ENCODE data around the gene LRRC4C. TPM values are rescaled to one million over a fixed set of nuclear protein-coding genes. Genes with fewer than 3 reads are reported as not detected.

The LRRC4C gene
- total RNA-seq, 1 experiment from 2014 or later = not detected

DNA sequence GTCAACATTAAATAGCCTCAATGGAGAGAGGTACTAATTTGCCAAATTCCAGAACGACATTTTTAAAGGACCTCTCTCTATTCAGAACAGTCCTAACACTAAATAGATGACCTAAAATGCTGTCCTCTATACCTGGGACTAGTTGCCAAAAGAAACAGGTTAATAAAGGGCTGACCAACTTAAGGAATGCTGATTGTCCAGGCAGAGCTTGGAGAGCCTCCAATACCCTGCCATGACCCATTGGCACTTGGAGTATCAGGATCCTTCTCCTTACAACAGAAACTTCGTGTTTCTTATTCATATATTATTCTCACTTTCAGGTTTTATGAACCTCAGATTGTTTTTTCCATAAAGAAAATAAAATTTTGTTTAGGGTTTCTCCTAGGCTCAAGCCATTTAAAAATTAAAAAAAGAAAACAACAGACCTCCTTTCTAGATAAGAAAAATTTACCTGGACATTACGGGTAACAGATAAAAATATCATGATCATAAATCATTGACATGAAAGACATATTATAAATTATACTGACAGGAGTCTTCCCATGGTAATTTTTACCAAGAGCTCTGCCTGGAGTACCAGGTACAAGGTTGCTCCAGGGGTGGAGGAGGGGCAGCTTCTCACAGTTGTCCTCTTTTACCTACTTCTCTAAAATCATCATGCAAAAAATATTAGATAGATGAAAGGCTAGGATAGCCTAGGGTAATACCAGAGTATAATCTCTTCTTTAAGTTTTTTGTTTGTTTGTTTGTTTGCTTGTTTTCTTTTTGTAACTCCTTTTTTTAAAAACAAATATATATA, 2.0 kb downstream of the LRRC4C start:
- no peaks in the 10 kb centered on the region for H3K9me2 ChIP-seq (replicated peaks; ENCODE audit: low read length)
- intact Hi-C loops (cut with micrococcal nuclease) = no loop called here

DNA sequence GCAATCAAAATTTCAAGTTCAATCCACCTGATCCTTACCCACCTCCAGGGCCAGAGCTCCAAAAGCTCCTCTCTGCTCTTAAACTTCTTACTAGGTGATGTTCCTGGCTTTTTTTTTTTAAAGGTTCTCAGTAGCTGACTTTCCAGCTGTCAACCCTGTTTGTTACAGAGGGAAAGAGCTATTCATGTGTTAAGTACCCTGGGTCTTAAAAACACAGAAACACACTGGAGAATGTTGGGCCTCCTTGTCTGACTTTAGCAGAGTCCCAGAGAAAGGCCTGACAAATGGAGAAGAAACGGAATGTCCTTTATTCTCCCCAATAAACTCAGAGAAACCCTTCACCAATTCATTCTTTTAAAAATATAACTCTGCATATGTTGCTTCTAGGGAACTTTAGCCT, 3.2 kb downstream of the LRRC4C start:
- Histone ChIP-seq H3K27me3 (ENCODE audit: low read length) (peaks cover 23% of the 10 kb centered on the region), H3K4me1 (ENCODE audit: insufficient read depth, low read length) (no peaks in the 10 kb centered on the region), H3K9ac (ENCODE audit: low read length) (no peak overlapping the region), H3K27ac (ENCODE audit: low read length) (no peak overlapping the region), H3K9me3 (ENCODE audit: low read length) (no peaks in the 10 kb centered on the region), H3F3A (ENCODE audit: low read length, unreplicated experiment) (no peaks in the 10 kb centered on the region), H3K4me2 (ENCODE audit: low read length) (no peak overlapping the region), H2AFZ (ENCODE audit: low read length) (no peak overlapping the region), H3K4me3 (ENCODE audit: low read length) (no peak overlapping the region), H3K9me2 (replicated peaks; ENCODE audit: low read length) (no peaks in the 10 kb centered on the region), H4K20me1 (ENCODE audit: low read length) (no peaks in the 10 kb centered on the region), H3K36me3 (ENCODE audit: low read depth, low read length) (no peaks in the 10 kb centered on the region), H3K79me2 (ENCODE audit: low read length) (no peaks in the 10 kb centered on the region)
- BruUV-seq (replicated peaks) = no TSS peak
- TF ChIP-seq EZH2 (IDR thresholded peaks at IDR 0.05; ENCODE audit: low read length, unreplicated experiment) (no peak), CTCF (conservative IDR thresholded peaks at IDR 0.05; ENCODE audit: low read depth, low read length) (no peak), EZH2phosphoT487 (IDR thresholded peaks at IDR 0.05; ENCODE audit: borderline replicate concordance, low read length) (no peak)
- intact Hi-C loops (cut with micrococcal nuclease) = no loop called here
- CTCF ChIA-PET = no interaction called here
- DNase-seq (no peak), ATAC-seq (no peak)
- POLR2A ChIA-PET (ENCODE audit: unreplicated experiment) = no interaction called here

More for the DNA sequence above, 2.0 kb downstream of the LRRC4C start:
- no peak overlapping the region for H3K27ac ChIP-seq (ENCODE audit: low read length)
- H3K79me2 ChIP-seq (ENCODE audit: low read length) = no peaks in the 10 kb centered on the region
- DNase-seq (peak; percentile 6), ATAC-seq (no peak)
- H3K4me3 ChIP-seq (ENCODE audit: low read length) = no peak overlapping the region
- no peaks in the 10 kb centered on the region for H3K9me3 ChIP-seq (ENCODE audit: low read length)
- no TSS peak for BruUV-seq (replicated peaks)
- H3K9ac ChIP-seq (ENCODE audit: low read length) = no peak overlapping the region
- H4K20me1 ChIP-seq (ENCODE audit: low read length) = no peaks in the 10 kb centered on the region
- no peak overlapping the region for H3K4me2 ChIP-seq (ENCODE audit: low read length)
- H3K4me1 ChIP-seq (ENCODE audit: insufficient read depth, low read length) = no peaks in the 10 kb centered on the region
- H2AFZ ChIP-seq (ENCODE audit: low read length) = no peak overlapping the region
- no peaks in the 10 kb centered on the region for H3K36me3 ChIP-seq (ENCODE audit: low read depth, low read length)
- peaks cover 23% of the 10 kb centered on the region for H3K27me3 ChIP-seq (ENCODE audit: low read length)
- CTCF ChIA-PET = no interaction called here
- TF ChIP-seq EZH2 (IDR thresholded peaks at IDR 0.05; ENCODE audit: low read length, unreplicated experiment) = no peak
- no peaks in the 10 kb centered on the region for H3F3A ChIP-seq (ENCODE audit: low read length, unreplicated experiment)
- POLR2A ChIA-PET (ENCODE audit: unreplicated experiment) = no interaction called here

GRCh38 chr11:41451011-41451410, 8.4 kb downstream of the LRRC4C start:
- no peaks in the 10 kb centered on the region for H3K9me2 ChIP-seq (replicated peaks; ENCODE audit: low read length)
- H3K27ac ChIP-seq (ENCODE audit: low read length) = no peak overlapping the region
- POLR2A ChIA-PET (ENCODE audit: unreplicated experiment) = no interaction called here
- no peaks in the 10 kb centered on the region for H3F3A ChIP-seq (ENCODE audit: low read length, unreplicated experiment)
- H3K9me3 ChIP-seq (ENCODE audit: low read length) = no peaks in the 10 kb centered on the region
- no TSS peak for BruUV-seq (replicated peaks)
- DNase-seq (no peak), ATAC-seq (no peak)
- H3K9ac ChIP-seq (ENCODE audit: low read length) = no peak overlapping the region
- no peaks in the 10 kb centered on the region for H3K36me3 ChIP-seq (ENCODE audit: low read depth, low read length)
- TF ChIP-seq CTCF (conservative IDR thresholded peaks at IDR 0.05; ENCODE audit: low read depth, low read length) (no peak), EZH2phosphoT487 (IDR thresholded peaks at IDR 0.05; ENCODE audit: borderline replicate concordance, low read length) (no peak), EZH2 (IDR thresholded peaks at IDR 0.05; ENCODE audit: low read length, unreplicated experiment) (no peak)
- H4K20me1 ChIP-seq (ENCODE audit: low read length) = no peaks in the 10 kb centered on the region
- no peaks in the 10 kb centered on the region for H3K27me3 ChIP-seq (ENCODE audit: low read length)
- no peaks in the 10 kb centered on the region for H3K79me2 ChIP-seq (ENCODE audit: low read length)
- intact Hi-C loops (cut with micrococcal nuclease) = no loop called here
- CTCF ChIA-PET = no interaction called here
- H2AFZ ChIP-seq (ENCODE audit: low read length) = no peak overlapping the region
- H3K4me3 ChIP-seq (ENCODE audit: low read length) = no peak overlapping the region
- no peak overlapping the region for H3K4me2 ChIP-seq (ENCODE audit: low read length)
- H3K4me1 ChIP-seq (ENCODE audit: insufficient read depth, low read length) = no peaks in the 10 kb centered on the region
